GM19035 (cell line): ENCODE measurements around the gene MAN1C1.

Experiments used
- ATAC-seq: cut with Tn5 transposase; IDR thresholded peaks from one replicate; pipeline ENCODE4 v1.9.1; 2021; ENCODE audit not compliant: unreplicated experiment

The MAN1C1 gene

DNA sequence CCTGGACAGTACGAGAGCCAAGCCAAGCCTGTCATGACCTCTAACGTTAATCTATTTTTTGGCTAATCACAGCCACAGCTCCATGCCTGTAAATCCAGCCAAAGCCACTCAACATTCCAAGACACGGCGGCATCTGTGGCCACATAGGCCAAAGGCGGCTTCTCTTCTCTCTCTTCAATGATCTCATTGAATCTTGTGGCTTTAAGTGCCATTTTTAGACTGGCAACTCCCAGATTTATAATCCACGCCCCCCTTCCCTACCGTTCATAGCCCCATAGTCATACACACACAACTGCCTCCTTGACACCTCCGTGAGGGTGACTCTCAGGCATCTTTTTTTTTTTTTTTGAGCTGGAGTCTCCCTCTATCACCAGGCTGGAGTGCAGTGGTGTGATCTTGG lies 177.7 kb downstream of the MAN1C1 start:
- ATAC-seq: no peak

DNA sequence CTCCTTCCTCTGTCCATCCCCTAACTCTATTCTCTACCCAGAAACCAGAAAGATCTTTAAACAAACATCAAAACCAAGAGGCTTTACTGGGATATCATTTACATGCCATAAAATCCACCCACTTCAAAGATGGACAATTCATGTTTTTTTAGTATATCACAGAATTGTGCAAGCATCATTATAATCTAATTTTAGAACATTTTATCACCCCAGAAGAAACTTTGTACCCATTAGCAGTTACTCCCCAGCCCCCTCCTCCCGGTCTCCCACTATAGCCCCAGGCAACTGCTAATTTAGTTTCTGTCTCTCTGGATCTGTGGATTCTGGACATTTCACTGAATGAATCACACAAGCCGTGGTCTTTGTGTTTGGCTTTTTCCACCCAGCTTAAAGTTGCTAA lies 178.6 kb downstream of the MAN1C1 start:
- no peak for ATAC-seq

DNA sequence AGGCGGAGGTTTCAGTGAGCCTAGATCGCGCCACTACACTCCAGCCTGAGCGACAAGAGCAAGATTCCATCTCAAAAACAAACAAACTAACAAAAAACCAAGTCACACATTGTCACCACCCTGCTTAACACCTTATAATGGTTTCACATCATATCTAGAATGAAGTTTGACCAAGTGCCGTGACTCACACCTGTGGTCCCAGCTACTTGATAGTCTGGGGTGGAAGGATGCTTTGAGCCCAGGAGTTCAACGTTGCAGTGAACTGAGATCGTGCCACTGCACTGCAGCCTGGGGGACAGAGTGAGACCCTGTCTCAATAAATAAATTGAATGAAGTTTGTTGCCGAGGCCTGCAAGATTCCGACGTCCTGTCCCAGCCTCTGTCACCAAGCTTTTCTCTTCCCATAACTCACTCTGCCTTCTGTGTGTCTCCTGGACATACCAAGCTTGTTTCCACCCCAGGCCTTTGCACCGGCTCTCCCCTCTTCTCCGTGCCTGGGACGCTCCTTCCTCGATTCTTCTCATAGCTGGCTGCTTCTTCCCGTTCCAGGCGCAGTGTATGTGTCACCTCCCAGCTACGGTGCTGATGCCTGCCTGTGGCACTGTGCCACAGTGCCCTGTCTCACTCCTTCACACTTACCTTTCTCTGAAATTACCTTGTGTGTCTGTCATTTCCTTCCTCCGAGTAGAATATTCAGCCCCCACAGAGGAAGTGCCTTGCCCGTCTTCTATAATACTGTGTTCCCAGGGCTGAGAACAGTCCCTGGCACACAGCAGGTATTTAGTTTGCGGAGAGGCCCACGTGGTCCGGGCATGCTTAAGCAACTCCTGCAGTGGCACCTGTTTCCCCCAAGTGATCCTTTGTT lies 179.6 kb downstream of the MAN1C1 start:
- no peak for ATAC-seq

DNA sequence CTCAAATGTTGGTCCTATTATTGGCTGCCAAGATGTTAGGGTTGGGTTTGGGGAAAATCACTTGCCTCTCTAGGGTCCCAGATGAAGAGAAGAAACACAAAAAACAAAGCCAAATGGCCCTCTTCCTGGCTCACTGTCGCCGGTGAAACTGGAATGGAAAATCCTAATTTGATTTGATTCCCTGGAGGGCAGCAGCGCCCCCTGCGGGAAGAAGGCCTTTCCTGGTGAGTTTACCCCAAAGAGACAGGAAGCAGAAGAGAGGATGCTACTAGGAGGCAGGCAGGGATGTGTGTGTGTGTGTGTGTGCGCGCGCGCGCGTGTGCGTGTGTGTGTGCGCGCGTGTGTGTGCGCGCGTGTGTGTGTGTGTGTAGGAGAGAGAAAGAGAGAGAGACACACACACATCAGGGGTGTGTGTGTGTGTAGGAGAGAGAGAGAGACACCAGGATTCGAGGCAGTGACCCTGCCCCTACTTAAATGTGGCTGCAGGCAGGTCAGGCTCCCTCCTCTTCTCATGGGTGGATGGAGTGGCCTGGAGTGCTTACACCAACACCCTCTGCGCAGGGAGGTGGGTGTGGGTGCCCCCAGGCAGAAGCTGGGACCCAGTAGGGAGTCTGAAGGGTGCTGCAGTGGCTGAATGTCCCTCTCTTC lies 180.3 kb downstream of the MAN1C1 start:
- ATAC-seq: no peak

DNA sequence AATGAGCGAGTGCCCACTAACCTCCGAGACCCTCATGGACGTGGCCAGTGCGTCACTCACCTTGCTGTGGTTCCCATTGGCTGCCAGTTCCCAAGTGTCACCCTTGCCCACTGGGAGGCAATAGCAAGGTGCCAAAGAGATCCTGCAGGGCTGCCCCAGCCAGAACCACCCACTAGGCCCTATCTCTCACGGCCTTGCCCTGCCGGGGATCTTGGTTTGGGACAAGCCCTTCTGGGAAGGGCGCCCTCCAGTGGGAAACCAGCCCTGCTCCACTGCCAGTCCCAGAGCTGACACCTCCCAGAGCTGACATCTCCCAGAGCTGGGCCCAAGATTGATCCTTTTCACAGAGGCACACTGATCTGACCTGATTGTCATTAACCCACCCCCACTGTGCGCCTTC lies 181.3 kb downstream of the MAN1C1 start:
- no peak for ATAC-seq

DNA sequence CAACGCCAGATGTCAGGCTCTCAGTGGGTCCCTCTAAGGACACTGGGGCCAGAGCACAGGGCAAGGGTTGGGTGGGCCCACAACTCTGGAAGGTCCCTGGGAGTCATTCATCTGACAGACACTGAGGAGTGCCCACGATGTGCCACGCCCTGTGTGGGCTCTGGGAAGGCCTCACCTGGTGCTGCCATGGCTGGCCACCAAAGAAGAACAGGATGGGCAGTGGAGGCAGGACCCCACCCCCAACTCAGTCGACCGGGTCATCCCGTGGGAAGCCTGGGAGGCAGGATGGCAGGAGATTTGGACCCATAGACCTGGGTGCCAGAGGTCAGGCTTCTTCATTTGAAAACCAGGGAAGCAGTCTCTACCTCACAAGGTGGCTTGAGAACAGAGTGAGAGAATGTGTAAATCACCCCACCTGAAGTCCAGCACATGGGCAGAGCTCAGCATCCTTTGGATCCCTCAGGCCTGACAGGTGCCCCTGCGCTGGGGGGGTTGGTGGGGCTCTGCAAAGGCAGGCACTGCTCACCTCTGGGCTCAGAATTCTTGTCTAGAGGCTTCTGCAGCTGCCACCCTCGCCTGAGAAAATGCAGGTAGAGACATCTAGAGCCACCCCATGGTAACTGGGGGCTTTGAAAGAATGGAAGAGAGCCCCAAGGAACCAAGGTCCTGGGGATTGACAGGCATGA lies 182.2 kb downstream of the MAN1C1 start:
- ATAC-seq: no peak

DNA sequence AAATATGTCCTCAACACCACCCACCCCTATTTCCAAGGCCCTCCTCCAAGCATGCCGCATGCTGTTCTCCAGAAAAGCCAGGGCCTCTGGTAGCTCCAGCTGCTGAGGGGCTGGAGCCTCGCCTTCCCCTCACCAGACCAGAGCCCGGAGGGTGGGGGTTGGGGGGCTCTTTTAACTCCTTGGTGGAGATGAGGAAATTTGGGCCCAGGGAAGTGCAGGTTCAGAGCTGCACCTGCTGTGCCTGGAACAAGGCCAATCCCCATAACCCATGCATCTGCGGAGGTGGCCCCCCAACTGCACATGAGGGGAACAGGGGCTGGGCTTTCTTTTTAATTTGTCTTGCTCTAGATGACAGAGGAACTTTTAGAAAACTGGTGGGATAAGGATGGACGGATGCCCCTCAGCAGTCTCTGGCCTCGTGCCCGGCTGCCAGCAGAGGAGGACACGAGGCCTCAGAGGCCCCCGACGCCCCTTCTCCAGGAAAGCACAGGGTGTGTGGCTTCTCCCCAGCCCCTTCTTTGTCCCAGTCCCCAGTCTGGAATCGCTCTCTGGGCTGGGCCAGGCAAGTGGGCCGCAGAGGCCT lies 182.9 kb downstream of the MAN1C1 start:
- ATAC-seq: no peak

DNA sequence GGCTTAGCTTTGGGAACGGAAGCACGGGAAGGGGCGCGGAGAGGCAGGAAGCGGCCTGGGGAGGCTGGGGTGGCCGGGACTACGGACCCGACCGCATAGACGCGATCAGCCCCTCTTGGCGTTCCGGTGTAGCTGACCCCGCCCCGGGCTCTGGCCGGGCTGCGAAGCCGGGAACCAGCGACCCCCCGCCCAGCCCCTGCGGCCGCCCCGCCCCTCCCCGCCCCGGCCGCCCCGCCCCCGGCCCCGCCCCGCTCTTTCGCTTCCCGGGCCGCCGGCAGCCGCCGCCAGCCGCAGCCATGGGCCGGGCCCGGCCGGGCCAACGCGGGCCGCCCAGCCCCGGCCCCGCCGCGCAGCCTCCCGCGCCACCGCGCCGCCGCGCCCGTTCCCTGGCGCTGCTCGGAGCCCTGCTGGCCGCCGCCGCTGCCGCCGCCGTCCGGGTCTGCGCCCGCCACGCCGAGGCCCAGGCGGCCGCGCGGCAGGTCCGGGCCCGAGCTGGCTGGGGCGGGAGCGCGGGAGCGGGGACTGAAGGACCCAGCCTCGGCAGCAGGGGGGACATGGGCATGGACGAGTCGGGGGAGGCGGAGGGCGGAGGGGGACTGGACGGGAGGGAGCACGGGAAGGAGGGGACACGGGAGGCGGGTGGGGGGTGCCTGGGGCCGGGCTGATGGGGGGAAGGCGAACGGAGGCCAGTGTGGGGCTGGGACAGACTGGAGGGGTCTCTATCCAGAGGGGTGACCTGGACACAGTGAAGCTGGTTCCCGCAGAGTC lies 183.5 kb downstream of the MAN1C1 start, which contains the start of gene SELENON:
SELENON (plus strand) TSS at position 259 of the 768 bp plus-strand sequence; CDS start at position 297, 38 bp downstream.
- no peak for ATAC-seq

DNA sequence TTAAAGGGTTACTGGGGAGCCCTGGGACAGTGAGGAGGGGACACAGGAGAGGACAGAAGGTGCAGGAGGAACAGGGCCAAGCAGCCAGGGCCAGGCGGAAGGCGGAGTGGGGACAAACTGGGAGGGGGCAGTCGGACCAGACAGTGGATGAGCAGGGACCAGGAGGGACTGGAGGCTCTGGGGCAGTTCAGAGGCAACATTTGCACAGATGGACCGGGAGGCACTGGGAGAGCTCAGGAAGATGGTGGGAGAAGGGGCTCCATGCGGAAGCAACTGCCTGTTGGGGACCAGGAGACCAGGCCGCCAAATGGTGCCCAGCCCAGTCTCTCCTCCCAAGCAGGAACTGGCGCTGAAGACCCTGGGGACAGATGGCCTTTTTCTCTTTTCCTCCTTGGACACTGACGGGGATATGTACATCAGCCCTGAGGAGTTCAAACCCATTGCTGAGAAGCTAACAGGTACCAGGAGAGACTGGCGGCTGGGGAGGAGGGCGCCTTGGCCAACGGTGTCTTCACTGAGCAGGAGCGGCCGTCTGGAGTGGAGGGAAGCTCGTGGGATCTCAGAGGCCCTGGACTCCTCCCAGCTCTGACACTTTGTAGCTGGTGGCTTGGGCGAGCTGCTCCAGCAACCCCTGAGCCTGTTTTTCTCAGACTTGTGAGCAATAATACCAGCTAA lies 184.2 kb downstream of the MAN1C1 start:
- no peak for ATAC-seq

DNA sequence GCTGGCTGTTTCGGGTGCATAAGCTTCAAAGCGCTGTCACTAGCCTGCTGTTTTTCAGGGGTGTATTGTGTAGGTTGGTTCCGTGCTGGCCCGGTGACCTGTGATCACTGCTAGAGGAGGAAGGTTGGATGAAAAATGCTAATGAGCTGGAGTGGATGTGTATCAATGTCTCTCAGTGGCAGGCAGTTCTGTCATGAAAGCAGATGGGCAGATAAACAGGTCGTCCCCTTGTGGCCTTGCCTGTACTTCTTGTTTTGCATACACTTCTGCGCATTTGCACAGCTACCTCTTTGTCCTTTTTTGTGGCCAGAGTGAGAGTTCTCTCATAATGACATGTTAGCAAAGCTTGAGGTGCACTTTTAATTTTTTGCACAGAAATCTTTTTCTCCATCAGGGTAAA lies 186.3 kb downstream of the MAN1C1 start:
- ATAC-seq: peak; percentile 57

DNA sequence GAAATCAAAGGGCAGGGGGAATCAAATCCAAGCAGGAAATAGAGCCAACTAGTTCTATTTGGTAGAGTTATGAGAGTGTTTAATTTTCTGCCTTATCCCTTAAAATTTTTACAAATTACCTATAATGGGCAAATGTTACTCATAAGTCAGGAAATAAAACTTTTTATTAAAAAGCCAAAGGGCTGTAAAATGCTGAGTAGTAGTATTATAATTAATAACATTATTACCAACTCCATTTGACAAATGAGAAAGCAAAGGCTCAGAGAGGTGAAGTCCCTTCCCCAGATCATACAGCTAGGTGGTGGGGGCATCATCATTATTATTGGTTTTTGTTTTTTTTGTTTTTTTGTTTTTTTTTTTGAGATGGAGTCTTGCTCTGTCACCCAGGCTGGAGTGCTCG lies 186.8 kb downstream of the MAN1C1 start:
- no peak for ATAC-seq

DNA sequence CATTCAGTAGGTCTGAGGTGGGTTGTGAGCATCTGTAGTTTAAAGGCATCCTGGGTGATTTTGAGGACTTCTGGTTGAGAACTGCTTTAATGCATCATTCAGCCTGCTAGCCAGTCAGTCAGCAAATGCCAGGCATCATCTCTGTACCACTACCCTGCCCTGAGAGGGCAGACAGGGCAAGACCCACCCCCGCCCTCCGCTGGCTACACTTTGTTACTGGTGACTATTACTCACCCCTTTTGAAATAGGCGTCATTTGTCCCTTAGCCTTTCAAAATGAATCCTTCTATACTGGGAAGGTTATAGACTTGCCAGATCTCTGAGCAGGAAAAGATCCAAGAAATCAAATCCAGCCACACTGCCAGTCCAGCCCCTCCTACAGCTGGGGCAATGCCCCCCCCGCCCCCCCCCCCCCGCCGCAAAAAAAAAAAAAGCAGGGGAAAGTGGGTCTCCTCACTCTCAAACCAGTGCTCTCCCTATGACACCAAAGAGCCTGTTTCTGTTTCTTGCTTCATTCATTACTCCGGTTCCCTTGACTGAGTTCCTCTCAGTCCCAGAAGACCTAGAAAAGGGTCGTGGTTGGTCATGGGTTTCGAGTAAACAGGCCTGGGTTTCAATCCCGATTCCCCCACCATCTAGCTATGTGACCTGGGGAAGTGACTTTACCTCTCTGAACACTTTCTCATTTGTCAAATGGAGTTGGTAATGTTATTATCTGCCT lies 187.8 kb downstream of the MAN1C1 start:
- no peak for ATAC-seq

DNA sequence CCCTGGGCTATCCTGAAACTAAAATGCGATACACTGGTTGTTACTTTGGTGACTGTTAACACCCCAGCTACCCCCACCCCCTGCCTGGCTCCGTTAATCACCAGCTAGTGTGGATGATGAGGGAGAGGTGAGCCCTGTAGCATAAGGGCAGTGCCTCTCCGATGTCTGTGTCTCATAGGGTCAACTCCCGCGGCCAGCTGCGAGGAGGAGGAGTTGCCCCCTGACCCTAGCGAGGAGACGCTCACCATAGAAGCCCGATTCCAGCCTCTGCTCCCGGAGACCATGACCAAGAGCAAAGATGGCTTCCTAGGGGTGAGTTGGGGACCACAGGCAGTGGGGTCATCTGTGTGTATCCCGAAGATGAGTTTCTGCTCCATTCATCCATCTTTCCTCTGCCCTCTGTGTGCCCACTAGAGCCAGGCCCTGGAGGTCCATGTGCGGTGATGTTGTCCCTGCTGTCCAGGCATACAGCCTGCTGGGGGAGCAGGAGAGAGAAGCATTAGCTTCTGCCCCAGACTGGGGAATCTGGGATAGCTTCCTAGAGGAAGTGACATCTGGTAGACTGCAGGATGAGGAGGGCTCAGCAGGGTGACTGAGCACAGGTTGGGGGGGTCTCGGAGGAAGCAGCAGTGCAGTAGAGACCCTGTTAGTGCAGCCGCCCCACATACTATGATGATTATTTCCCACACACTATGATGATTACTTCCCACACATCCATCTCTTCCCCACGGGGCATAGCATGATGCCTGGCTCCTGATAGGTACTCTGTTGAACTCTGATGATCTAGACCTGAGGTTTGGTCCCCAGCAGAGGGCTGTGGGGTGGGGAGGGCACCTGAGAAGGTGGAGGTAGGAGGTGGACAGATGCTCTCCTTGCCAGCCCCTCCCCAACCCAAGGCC lies 188.6 kb downstream of the MAN1C1 start:
- no peak for ATAC-seq

DNA sequence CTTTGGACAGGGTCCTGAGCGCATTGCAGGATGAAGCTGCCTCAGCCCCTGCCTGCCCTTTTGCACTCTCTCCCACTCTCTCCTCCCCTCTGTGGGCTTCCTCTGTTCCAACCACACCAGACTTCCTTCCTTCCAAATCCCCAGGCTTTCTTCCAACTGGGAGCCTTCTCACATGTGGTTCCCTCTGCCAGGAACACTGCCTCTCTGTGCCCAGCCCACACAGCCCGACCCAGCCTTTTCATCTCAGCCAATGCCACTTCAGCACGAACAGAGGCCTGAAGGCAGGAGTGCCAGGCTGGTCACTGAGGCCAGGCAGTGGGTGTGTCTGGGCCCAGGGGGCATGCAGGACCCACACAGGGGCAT lies 189.3 kb downstream of the MAN1C1 start:
- ATAC-seq: no peak

DNA sequence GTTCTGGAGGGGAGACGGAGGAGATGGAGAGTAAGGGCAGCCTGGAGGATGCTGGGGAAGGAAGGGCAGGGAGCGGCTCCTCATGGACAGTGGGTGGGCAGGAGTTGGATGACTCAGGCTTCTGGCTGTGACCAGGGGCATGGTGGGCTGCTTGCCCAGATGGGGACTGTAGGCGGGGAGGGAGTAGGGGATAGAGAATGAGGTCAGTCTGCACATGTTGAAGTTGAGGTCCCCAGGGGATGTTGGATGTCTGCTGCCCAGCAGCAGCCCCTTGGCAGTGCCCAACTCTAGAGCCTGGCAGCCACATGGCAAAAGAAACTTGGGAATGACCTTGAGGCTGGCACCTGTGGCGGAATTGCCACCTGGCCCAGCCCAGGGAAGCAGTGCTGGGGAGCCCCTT lies 189.8 kb downstream of the MAN1C1 start:
- no peak for ATAC-seq

DNA sequence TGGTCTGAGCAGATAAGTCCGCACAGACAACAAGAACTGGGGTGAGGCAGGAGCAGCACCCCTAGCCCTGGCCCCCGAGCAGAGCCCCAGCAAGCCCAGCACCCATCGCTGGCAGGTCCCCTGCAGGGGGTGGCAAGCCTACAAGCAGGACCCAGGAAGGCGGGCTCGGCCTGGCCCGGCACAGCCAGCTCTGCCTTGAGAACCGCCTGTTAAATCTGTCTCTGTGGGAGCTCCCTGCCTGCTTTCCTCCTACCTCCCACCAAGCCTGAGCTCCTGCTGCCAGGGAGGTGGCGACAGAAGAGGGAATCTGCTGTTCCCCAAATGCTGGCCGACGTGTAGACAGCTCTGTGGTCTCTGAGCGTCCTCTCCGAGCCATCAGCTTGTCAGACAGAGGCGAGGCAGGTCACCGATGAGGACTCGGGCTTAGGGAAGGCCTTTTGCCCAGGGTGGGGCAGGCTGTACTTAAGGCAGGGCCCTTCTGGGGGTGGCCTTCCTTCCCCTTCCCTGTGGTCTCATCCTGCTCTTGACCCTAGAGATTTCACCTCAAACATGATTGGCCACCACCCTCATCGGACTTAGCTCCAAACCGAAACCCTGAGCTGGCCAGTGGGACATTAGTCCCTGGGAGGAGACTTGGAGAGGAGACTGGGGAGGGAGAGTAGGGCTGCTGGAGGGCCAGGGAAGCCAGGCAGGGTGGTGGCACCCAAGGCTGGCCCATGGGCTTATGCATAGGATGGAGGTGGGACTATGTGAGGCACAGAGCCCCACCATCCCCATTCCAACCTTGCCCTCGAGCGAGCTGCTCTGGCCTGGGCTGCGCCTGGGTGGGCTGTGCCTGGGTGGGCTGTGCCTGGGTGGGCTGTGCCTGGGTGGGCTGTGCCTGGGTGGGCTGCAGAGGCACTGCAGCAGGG lies 191.1 kb downstream of the MAN1C1 start:
- no peak for ATAC-seq

DNA sequence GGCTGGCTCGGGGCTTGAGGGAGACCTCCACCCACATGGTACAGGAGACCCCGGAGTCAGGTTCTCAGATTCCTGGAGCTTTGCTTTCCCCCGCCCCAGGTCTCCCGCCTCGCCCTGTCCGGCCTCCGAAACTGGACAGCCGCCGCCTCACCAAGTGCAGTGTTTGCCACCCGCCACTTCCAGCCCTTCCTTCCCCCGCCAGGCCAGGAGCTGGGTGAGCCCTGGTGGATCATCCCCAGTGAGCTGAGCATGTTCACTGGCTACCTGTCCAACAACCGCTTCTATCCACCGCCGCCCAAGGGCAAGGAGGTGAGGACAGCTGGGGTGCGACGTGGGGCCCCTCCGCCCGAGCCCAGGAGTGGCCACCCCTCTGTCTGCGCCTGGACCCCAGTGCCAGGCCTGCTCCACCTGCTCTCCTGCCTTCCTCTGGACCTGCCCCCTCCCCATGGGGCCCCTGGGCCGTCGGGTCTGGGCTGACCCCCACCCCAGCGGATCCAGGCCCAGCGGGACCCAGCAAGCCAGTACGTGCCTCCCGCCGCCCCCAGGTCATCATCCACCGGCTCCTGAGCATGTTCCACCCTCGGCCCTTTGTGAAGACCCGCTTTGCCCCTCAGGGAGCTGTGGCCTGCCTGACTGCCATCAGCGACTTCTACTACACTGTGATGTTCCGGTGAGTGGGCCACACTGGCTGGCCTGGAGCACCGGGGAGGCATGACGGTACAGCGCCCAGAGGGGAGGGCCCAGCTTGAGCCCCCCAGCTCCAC lies 192.1 kb downstream of the MAN1C1 start:
- no peak for ATAC-seq
